OCI-LY1 (cell line): ENCODE measurements around the gene SULT6B1.

Experiments
- EZH2 ChIP-seq: fragments of 200-600 bp; sonication (generic), shearing (Covaris generic); IDR thresholded peaks from 2 replicates; pipeline ENCODE4 v1.8.0; 2017; ENCODE audit warnings: borderline replicate concordance, mixed run types, mild to moderate bottlenecking, antibody characterized with exemption, low read length, moderate library complexity, mixed read lengths
- TF ChIP-seq, protein P1 (sequence below): fragments of 200-600 bp; sonication (generic), shearing (Covaris generic); IDR thresholded peaks from 2 replicates; pipeline ENCODE4 v1.5.1; 2017; ENCODE audit warnings: mild to moderate bottlenecking, antibody characterized with exemption, low read length, moderate library complexity, mixed read lengths

DNA sequence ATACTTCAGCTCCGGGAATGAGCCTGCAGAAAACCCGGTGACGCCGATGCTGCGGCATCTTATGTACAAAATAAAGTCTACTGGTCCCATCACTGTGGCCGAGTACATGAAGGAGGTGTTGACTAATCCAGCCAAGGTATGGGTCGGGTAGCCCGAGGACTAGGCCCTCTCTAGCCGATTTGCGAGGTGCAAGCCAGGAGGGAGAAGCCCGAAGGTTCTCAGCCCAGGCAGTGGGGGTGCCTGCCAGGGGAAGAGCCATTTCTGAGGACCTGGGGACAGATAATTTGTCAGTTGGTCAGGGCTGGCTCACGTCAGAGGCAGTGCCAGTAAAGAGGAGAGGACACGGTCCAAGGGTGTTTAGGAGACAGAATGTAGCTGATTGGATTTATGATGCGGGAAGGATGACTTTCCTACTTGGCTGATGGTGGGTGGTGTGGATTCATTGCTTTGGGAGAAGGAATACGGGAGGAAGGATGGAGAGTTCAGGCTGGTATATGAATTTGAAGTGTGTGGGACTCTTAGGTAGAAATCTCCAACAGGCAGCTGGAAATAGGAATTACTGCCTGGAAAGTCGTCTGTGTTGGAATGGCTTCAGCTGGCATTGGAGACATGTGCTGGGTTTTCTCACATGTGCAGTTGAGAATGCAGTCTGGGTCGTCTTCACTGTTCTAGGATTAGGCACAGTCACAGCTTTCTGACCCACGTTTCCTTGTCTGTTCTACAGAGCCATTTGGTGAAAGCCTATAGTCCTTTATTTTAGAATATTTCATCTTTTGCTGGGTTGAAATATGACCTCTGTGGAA, 43.9 kb upstream of the SULT6B1 start:
- TF ChIP-seq, protein P1, sequence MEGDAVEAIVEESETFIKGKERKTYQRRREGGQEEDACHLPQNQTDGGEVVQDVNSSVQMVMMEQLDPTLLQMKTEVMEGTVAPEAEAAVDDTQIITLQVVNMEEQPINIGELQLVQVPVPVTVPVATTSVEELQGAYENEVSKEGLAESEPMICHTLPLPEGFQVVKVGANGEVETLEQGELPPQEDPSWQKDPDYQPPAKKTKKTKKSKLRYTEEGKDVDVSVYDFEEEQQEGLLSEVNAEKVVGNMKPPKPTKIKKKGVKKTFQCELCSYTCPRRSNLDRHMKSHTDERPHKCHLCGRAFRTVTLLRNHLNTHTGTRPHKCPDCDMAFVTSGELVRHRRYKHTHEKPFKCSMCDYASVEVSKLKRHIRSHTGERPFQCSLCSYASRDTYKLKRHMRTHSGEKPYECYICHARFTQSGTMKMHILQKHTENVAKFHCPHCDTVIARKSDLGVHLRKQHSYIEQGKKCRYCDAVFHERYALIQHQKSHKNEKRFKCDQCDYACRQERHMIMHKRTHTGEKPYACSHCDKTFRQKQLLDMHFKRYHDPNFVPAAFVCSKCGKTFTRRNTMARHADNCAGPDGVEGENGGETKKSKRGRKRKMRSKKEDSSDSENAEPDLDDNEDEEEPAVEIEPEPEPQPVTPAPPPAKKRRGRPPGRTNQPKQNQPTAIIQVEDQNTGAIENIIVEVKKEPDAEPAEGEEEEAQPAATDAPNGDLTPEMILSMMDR, result no peak
- no peak for TF ChIP-seq EZH2
